Measurements from ENCODE around the gene SIM2.

SIM2 gene

GRCh38 chr21:36766511-36766910, 67.6 kb downstream of the SIM2 start:
- no peak for DNase-seq

GRCh38 chr21:36767096-36767495, 68.2 kb downstream of the SIM2 start:
- DNase-seq, result no peak

- peak in 4 of 14 donors; percentile 21 to 60 (median 44) for DNase-seq
These were observed 69.6 kb downstream of the SIM2 start for GRCh38 chr21:36768496-36768895.

- DNase-seq, result peak in 4 of 14 donors; percentile 14 to 75 (median 45)
These were observed 70.3 kb downstream of the SIM2 start for GRCh38 chr21:36769051-36769839.

GRCh38 chr21:36773117-36773516, 74.2 kb downstream of the SIM2 start:
- peak in 5 of 14 donors; percentile 26 to 88 (median 35) for DNase-seq

- no peak for DNase-seq
These were observed 75.1 kb downstream of the SIM2 start for GRCh38 chr21:36773995-36774394.

GRCh38 chr21:36776981-36777617, 78.2 kb downstream of the SIM2 start:
- DNase-seq, result no peak

- DNase-seq, result no peak
These were observed 81.9 kb downstream of the SIM2 start for GRCh38 chr21:36780861-36781260.

GRCh38 chr21:36783612-36784374, 84.9 kb downstream of the SIM2 start:
- no peak for DNase-seq

GRCh38 chr21:36784947-36785346, 86.0 kb downstream of the SIM2 start:
- no peak for DNase-seq

GRCh38 chr21:36785615-36786014, 86.7 kb downstream of the SIM2 start:
- DNase-seq, result no peak

- DNase-seq, result no peak
These were observed 87.3 kb downstream of the SIM2 start for GRCh38 chr21:36786186-36786585.

GRCh38 chr21:36788120-36788638, 89.3 kb downstream of the SIM2 start:
- no peak for DNase-seq

- peak in 1 of 14 donors; percentile 90 for DNase-seq
These were observed 91.7 kb downstream of the SIM2 start for GRCh38 chr21:36790616-36791015.

- DNase-seq, result peak in 2 of 14 donors; percentile 32 to 66
These were observed 92.3 kb downstream of the SIM2 start for GRCh38 chr21:36791180-36791579.

GRCh38 chr21:36791695-36792470, 93.0 kb downstream of the SIM2 start:
- peak in 4 of 14 donors; percentile 6 to 82 (median 22) for DNase-seq

GRCh38 chr21:36792505-36792967, 93.6 kb downstream of the SIM2 start:
- peak in 3 of 14 donors; percentile 18 to 82 (median 45) for DNase-seq

GRCh38 chr21:36796070-36796469, 97.2 kb downstream of the SIM2 start:
- DNase-seq, result no peak

- DNase-seq, result no peak
These were observed 99.6 kb downstream of the SIM2 start for GRCh38 chr21:36798491-36798890.
